H1 (cell line): ENCODE data around the gene RPS6KL1. TPM values are rescaled to one million over a fixed set of nuclear protein-coding genes. Genes with fewer than 3 reads are reported as not detected.
A peak's percentile ranks its signal among the peaks of the same experiment; 100 is the strongest.

Source experiments
- ASH2L ChIP-seq: fragments of 200-600, 300-600 bp; sonication (generic); IDR thresholded peaks from one replicate; pipeline ENCODE4 v1.7.1; 2017; ENCODE audit warnings: low read length
- CEBPB ChIP-seq: IDR thresholded peaks from 2 replicates; pipeline ENCODE4 v1.6.1; 2012; ENCODE audit warnings: low read depth, low read length
- EGR1 ChIP-seq: IDR thresholded peaks from 2 replicates; pipeline ENCODE4 v1.6.1; 2011; ENCODE audit warnings: low read depth, low read length, borderline replicate concordance
- HDAC6 ChIP-seq: IDR thresholded peaks from one replicate; pipeline ENCODE4 v1.7.1; 2012; ENCODE audit warnings: low read depth, mild to moderate bottlenecking, inconsistent platforms, low read length, moderate library complexity
- KDM4A ChIP-seq: IDR thresholded peaks from one replicate; pipeline ENCODE4 v1.7.1; 2012; ENCODE audit warnings: low read depth, mild to moderate bottlenecking, moderate library complexity, low read length, inconsistent platforms; ENCODE audit not compliant: severe bottlenecking
- NRF1 ChIP-seq: IDR thresholded peaks from 2 replicates; pipeline ENCODE4 v1.6.1; 2011; ENCODE audit warnings: mild to moderate bottlenecking, low read depth, low read length, improper control_type of control experiment
- PHF8 ChIP-seq: fragments of 200-600 bp; sonication (generic); conservative IDR thresholded peaks from 2 replicates; pipeline ENCODE4 v1.7.1; 2012; ENCODE audit warnings: low read depth, mild to moderate bottlenecking, inconsistent platforms, low read length, moderate library complexity
- RNF2 ChIP-seq: fragments of 200-900, 300-1000 bp; sonication (generic); IDR thresholded peaks from 2 replicates; pipeline ENCODE4 v1.7.1; 2016; ENCODE audit warnings: borderline replicate concordance, low read depth, mild to moderate bottlenecking, antibody characterized with exemption, low read length; ENCODE audit not compliant: poor library complexity, severe bottlenecking; ENCODE audit errors: missing control alignments
- RXRA ChIP-seq: IDR thresholded peaks from 2 replicates; pipeline ENCODE4 v1.6.1; 2011; ENCODE audit warnings: low read depth, mild to moderate bottlenecking, low read length, moderate library complexity; ENCODE audit not compliant: insufficient read depth
- SUZ12 ChIP-seq: fragments of 200-600 bp; sonication (generic); IDR thresholded peaks from 2 replicates; pipeline ENCODE4 v1.6.1; 2012; ENCODE audit warnings: mild to moderate bottlenecking, inconsistent platforms, low read length, moderate library complexity, mixed read lengths
- TCF12 ChIP-seq: IDR thresholded peaks from 2 replicates; pipeline ENCODE4 v1.6.1; 2011; ENCODE audit warnings: low read depth, mild to moderate bottlenecking, low read length
- polyA plus RNA-seq, 7 experiments: library from polyadenylated mRNA; depleted of rRNA in 3 of 7; stranded (reverse) in 5 of 7; unstranded in 2 of 7; fragments of >200 nt in 5 of 7; fragments of 200-250 nt in 2 of 7; gene quantifications; 1 replicate in 5 of 7; 2 replicates in 1 of 7; 4 replicates in 1 of 7; pipeline versions ENCODE4 v1.2.1 to v1.2.3, GENCODE V29; 2011 to 2013; ENCODE audit warnings: missing spikeins in 2 of 7, mixed read lengths in 2 of 7
- total RNA-seq: library from RNA; stranded (reverse); fragmentation: NEBNext Ultra II Directional; extraction: Animal tissue kit (Norgen Biotek cat#: 25700); gene quantifications from 2 replicates; pipeline ENCODE4 v1.2.1, GENCODE V29; 2021
- TF ChIP-seq, protein P1 (sequence below): IDR thresholded peaks from 2 replicates; pipeline ENCODE4 v1.6.1; 2011; ENCODE audit warnings: low read depth, mild to moderate bottlenecking, low read length; ENCODE audit not compliant: insufficient read depth
- TF ChIP-seq, protein P2 (sequence below): IDR thresholded peaks from 2 replicates; pipeline ENCODE4 v1.6.1; 2012; ENCODE audit warnings: low read length, inconsistent platforms
- TF ChIP-seq, protein P3 (sequence below): IDR thresholded peaks from 2 replicates; pipeline ENCODE4 v1.6.1; 2012; ENCODE audit warnings: inconsistent platforms

RPS6KL1 gene
- total and polyA plus RNA-seq, 2 of the 8 experiments (the other 6 are each of a cell fraction or from before 2014, with no cell fraction given), result 9.8 to 13.8 TPM

DNA sequence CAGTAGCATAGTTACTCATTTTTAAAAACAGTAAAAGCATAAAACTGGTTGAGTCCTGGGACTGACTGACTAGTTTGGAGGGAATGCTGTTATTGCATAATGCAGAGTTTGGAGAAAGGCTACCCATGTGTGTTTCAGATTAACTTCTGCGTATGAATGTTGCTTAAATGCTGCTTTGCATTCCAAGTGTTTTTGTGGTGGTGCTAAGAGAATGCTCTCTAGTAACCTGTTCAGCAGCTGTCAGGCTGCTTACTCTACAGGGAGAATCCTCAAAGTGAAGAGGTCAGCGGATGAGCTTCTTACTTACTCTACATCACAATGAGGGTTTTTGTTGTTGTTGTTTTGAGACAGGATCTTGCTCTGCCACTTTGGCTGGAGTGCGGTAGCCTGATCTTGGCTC is 37.1 kb downstream of the RPS6KL1 start (continued):
- TF ChIP-seq ASH2L (peak; percentile 37), PHF8 (no peak), HDAC6 (no peak), CEBPB (peak; percentile 82), RXRA (peak; percentile 30; the same call in 1 of the 2 replicates), RNF2 (no peak), NRF1 (no peak), KDM4A (no peak), SUZ12 (no peak), EGR1 (no peak), TCF12 (peak; percentile 67; the same call in 1 of the 2 replicates)
- TF ChIP-seq, protein P1, sequence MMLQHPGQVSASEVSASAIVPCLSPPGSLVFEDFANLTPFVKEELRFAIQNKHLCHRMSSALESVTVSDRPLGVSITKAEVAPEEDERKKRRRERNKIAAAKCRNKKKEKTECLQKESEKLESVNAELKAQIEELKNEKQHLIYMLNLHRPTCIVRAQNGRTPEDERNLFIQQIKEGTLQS, result no peak
- TF ChIP-seq, protein P2, sequence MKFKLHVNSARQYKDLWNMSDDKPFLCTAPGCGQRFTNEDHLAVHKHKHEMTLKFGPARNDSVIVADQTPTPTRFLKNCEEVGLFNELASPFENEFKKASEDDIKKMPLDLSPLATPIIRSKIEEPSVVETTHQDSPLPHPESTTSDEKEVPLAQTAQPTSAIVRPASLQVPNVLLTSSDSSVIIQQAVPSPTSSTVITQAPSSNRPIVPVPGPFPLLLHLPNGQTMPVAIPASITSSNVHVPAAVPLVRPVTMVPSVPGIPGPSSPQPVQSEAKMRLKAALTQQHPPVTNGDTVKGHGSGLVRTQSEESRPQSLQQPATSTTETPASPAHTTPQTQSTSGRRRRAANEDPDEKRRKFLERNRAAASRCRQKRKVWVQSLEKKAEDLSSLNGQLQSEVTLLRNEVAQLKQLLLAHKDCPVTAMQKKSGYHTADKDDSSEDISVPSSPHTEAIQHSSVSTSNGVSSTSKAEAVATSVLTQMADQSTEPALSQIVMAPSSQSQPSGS, result no peak
- TF ChIP-seq, protein P3, sequence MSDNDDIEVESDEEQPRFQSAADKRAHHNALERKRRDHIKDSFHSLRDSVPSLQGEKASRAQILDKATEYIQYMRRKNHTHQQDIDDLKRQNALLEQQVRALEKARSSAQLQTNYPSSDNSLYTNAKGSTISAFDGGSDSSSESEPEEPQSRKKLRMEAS, result no peak
